ENCODE data around the gene CFAP74.
"Not testable (repeated sequence)": the region's sequence is repeated elsewhere in the genome, so short reads cannot be mapped to it uniquely, and the experiment has no call there.

Gene CFAP74

DNA sequence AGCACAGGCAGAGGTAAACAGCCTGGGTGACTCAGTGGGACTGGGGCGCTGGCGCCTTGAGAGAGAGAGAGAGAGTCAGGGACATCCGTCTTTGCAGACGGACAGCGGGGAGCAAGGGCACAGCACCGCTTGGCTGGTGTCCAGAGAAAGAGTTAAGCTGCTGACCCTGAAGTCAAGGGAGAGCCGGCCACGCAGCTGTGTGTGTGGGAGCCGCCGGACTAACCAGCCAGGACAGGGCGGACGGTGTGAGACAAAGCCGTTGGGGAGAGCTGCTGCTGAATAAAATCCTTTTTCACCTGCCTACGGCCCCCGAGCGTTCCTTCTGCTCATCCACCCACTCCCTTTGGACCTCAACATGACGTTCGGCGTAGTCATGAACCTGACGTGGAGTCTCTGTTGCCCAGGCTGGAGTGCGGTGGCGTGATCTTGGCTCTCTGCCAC lies 14.5 kb downstream of the CFAP74 start:
- H3K9ac ChIP-seq (ENCODE audit: low read length), result no peak overlapping the region
- H3K27me3 ChIP-seq (ENCODE audit: control insufficient read depth in 1 of 2, insufficient read depth in 2 of 2, low read length in 2 of 2), result peaks cover 0 to 8% of the 10 kb centered on the region in 2 donors
- no peak overlapping the region for H3K4me3 ChIP-seq (ENCODE audit: low read depth in 1 of 2, low read length in 2 of 2)
- H3K27ac ChIP-seq (ENCODE audit: low read depth, low read length), result no peak overlapping the region
- no peaks in the 10 kb centered on the region for H3K4me1 ChIP-seq (ENCODE audit: insufficient read depth, low read length)
- no peaks in the 10 kb centered on the region for H3K36me3 ChIP-seq (ENCODE audit: insufficient read depth, low read length)
- no peaks in the 10 kb centered on the region for H3K9me3 ChIP-seq (ENCODE audit: low read length)

DNA sequence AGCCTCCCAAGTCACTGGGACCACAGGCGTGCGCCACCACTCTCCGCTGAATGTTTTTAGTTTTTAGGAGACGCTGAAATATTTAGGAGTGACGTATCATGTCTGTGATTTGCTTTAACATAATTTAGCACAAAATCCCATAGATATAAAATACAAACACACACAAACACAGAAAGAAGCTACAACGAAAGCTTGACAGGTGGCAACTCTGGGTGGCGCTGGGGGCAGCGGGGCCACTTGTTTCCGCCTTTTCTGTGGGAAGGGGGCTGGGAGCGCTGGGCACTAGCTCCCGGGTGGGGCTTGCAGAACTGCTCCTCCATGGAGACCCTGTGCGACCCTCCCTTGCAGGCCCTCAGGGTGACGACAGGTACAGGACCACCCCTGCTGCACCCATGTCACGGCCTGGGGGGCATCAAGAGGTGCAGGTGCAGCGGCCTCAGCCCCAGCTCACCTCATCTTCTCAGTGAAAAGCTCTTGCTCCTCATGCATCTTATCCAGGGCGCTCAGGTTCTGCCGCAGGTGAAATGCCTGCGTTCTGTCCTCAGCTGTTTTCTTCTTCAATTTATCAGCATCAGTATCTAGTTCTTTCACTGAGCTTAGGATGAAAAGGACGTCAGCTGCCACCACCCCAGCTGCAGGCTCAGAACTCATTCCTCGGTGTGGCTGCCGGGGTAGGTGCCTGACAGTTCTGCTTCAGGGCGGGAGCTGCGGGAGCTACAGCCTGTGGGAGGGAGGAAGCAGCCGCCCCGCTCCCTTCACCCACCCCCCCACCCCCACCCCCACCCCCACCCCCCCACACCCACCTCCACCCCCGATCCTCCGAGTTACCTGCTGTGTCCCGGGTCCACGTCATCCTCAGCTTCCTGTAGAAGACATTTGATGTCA lies 15.3 kb downstream of the CFAP74 start:
- H3K9me3 ChIP-seq (ENCODE audit: low read length), result no peaks in the 10 kb centered on the region
- H3K4me1 ChIP-seq (ENCODE audit: insufficient read depth, low read length), result no peaks in the 10 kb centered on the region
- no peak overlapping the region for H3K4me3 ChIP-seq (ENCODE audit: low read depth in 1 of 2, low read length in 2 of 2)
- H3K36me3 ChIP-seq (ENCODE audit: insufficient read depth, low read length), result no peaks in the 10 kb centered on the region
- H3K27ac ChIP-seq (ENCODE audit: low read depth, low read length), result no peak overlapping the region
- H3K9ac ChIP-seq (ENCODE audit: low read length), result no peak overlapping the region
- peaks cover 0 to 8% of the 10 kb centered on the region in 2 donors for H3K27me3 ChIP-seq (ENCODE audit: control insufficient read depth in 1 of 2, insufficient read depth in 2 of 2, low read length in 2 of 2)

DNA sequence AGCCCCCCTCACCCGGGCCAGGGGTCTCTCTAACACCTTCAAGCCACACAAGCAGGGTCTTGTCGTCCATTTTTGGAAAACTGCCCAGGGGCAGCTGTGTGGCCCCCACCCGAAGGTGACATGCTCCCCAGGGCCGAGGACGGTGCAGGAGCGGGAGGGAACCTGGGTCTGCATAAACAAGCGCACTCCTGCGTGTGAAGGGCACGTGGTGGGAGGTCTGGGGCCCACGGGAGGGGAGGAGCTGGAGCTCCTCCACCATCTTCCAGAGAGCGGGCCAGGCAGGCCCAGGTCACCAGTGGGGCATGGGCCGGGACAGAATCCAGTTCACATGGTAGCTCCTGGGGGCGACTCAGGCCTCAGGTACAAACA lies 16.5 kb downstream of the CFAP74 start:
- H3K27ac ChIP-seq (ENCODE audit: low read depth, low read length), result no peak overlapping the region
- H3K27me3 ChIP-seq (ENCODE audit: control insufficient read depth in 1 of 2, insufficient read depth in 2 of 2, low read length in 2 of 2), result peaks cover 0 to 8% of the 10 kb centered on the region in 2 donors
- H3K9me3 ChIP-seq (ENCODE audit: low read length), result no peaks in the 10 kb centered on the region
- H3K9ac ChIP-seq (ENCODE audit: low read length), result no peak overlapping the region
- H3K4me1 ChIP-seq (ENCODE audit: insufficient read depth, low read length), result no peaks in the 10 kb centered on the region
- no peaks in the 10 kb centered on the region for H3K36me3 ChIP-seq (ENCODE audit: insufficient read depth, low read length)
- H3K4me3 ChIP-seq (ENCODE audit: low read depth in 1 of 2, low read length in 2 of 2), result no peak overlapping the region

DNA sequence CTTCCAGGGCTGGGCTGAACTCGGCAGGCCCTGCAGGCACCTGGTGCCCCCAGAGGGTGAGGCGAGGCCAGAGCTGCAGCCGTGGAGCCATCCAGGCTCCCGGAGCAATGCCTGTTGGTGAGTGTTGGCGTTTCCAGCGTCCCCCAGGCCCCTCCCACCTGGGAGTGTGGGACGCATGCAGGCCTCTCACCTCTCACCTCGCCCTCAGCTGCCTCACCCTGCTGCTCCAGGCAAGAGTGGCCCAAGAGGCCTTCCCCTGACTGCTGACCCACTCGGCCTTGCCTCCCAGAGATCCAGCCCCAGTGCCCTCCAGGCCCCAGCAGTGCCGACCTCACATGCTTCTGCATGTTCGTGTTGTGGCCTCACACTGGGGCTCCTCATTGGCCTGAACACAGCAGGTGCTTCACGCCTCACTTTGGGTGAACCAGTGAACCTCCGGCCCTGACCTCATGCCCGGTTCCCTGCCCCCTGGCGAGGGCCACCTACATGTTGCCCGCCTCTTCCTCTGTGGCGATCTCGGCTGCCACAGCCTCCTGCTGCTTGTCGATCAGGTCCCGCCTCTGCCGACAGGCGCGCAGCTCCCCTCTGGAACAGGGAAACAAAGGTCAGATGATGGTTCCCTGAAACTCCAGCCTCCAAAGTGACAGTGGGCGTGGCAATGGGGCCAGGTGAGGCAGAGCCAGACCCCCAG lies 17.0 kb downstream of the CFAP74 start:
- no peak overlapping the region for H3K4me3 ChIP-seq (ENCODE audit: low read depth in 1 of 2, low read length in 2 of 2)
- H3K27me3 ChIP-seq (ENCODE audit: control insufficient read depth in 1 of 2, insufficient read depth in 2 of 2, low read length in 2 of 2), result peaks cover 0 to 8% of the 10 kb centered on the region in 2 donors
- H3K4me1 ChIP-seq (ENCODE audit: insufficient read depth, low read length), result no peaks in the 10 kb centered on the region
- no peaks in the 10 kb centered on the region for H3K36me3 ChIP-seq (ENCODE audit: insufficient read depth, low read length)
- no peak overlapping the region for H3K27ac ChIP-seq (ENCODE audit: low read depth, low read length)
- H3K9ac ChIP-seq (ENCODE audit: low read length), result no peak overlapping the region
- H3K9me3 ChIP-seq (ENCODE audit: low read length), result no peaks in the 10 kb centered on the region

DNA sequence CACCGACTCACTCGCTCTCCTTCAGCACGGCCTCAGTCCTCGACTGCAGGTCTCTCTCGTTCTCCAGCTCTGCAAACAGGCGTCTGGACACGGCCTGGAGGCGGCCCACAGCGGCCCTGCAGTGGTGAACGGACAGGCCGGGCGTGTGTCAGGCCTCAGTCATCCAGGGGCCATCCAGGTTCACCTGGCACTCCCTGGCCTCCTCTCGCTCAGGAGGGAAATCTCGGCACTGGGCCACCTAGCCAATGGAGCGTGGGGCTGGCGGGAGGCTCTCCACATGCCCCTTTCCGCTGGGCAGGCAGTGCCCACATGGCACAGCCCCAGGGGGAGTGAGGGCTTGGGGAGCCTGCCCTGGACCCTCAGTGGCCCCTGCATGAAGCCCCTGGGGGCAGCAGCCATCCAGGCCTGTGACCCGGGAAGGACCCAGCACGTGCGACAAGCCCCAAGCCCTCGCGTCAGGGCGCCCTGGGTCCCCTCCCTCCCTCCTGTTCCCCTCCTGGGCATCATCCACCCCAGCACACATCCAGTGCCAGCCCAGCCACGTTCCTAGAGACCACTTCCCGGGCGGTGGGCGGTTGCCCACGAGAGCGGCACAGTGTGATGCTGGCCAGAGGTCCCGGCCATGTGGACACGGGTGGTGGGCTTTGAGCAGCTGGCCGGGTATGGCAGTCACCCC lies 18.1 kb downstream of the CFAP74 start:
- no peaks in the 10 kb centered on the region for H3K36me3 ChIP-seq (ENCODE audit: insufficient read depth, low read length)
- H3K9ac ChIP-seq (ENCODE audit: low read length), result no peak overlapping the region
- H3K9me3 ChIP-seq (ENCODE audit: low read length), result no peaks in the 10 kb centered on the region
- H3K27me3 ChIP-seq (ENCODE audit: control insufficient read depth in 1 of 2, insufficient read depth in 2 of 2, low read length in 2 of 2), result peaks cover 0 to 8% of the 10 kb centered on the region in 2 donors
- no peaks in the 10 kb centered on the region for H3K4me1 ChIP-seq (ENCODE audit: insufficient read depth, low read length)
- H3K27ac ChIP-seq (ENCODE audit: low read depth, low read length), result no peak overlapping the region
- H3K4me3 ChIP-seq (ENCODE audit: low read depth in 1 of 2, low read length in 2 of 2), result no peak overlapping the region

- peaks cover 0 to 8% of the 10 kb centered on the region in 2 donors for H3K27me3 ChIP-seq (ENCODE audit: control insufficient read depth in 1 of 2, insufficient read depth in 2 of 2, low read length in 2 of 2)
- H3K9me3 ChIP-seq (ENCODE audit: low read length), result no peaks in the 10 kb centered on the region
- H3K27ac ChIP-seq (ENCODE audit: low read depth, low read length), result no peak overlapping the region
- no peaks in the 10 kb centered on the region for H3K4me1 ChIP-seq (ENCODE audit: insufficient read depth, low read length)
- H3K36me3 ChIP-seq (ENCODE audit: insufficient read depth, low read length), result no peaks in the 10 kb centered on the region
- no peak overlapping the region for H3K4me3 ChIP-seq (ENCODE audit: low read depth in 1 of 2, low read length in 2 of 2)
- H3K9ac ChIP-seq (ENCODE audit: low read length), result no peak overlapping the region
These were observed 19.0 kb downstream of the CFAP74 start for GRCh38 chr1:1984560-1985070.

- Histone ChIP-seq H3K9me3 (ENCODE audit: low read length) (no peaks in the 10 kb centered on the region), H3K4me3 (ENCODE audit: low read depth in 1 of 2, low read length in 2 of 2) (no peak overlapping the region), H3K27ac (ENCODE audit: low read depth, low read length) (no peak overlapping the region), H3K27me3 (ENCODE audit: control insufficient read depth in 1 of 2, insufficient read depth in 2 of 2, low read length in 2 of 2) (peaks cover 0 to 3% of the 10 kb centered on the region in 2 donors), H3K36me3 (ENCODE audit: insufficient read depth, low read length) (no peaks in the 10 kb centered on the region), H3K4me1 (ENCODE audit: insufficient read depth, low read length) (no peaks in the 10 kb centered on the region), H3K9ac (ENCODE audit: low read length) (no peak overlapping the region)
These were observed 21.0 kb downstream of the CFAP74 start for GRCh38 chr1:1982379-1983232.

DNA sequence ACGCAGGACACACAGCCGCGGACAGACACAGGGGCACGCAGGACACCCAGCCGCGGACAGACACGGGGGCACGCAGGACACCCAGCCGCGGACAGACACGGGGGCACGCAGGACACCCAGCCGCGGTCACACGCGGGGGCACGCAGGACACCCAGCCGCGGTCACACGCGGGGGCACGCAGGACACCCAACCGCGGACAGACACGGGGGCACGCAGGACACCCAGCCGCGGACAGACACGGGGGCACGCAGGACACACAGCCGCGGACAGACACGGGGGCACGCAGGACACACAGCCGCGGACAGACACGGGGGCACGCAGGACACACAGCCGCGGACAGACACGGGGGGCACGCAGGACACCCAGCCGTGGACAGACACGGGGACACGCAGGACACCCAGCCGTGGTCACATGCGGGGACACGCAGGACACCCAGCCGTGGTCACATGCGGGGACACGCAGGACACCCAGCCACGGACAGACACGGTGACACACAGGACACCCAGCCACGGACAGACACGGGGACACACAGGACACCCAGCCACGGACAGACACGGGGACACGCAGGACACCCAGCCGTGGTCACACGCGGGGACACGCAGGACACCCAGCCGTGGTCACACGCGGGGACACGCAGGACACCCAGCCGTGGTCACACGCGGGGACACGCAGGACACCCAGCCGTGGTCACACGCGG lies 21.8 kb downstream of the CFAP74 start:
- H3K36me3 ChIP-seq (ENCODE audit: insufficient read depth, low read length); H3K4me3 ChIP-seq (ENCODE audit: low read depth in 1 of 2, low read length in 2 of 2); H3K4me1 ChIP-seq (ENCODE audit: insufficient read depth, low read length); H3K9me3 ChIP-seq (ENCODE audit: low read length); H3K27ac ChIP-seq (ENCODE audit: low read depth, low read length); H3K27me3 ChIP-seq (ENCODE audit: control insufficient read depth in 1 of 2, insufficient read depth in 2 of 2, low read length in 2 of 2); H3K9ac ChIP-seq (ENCODE audit: low read length): not testable (repeated sequence)

- no peak overlapping the region for H3K4me3 ChIP-seq (ENCODE audit: low read depth in 1 of 2, low read length in 2 of 2)
- H3K4me1 ChIP-seq (ENCODE audit: insufficient read depth, low read length), result no peaks in the 10 kb centered on the region
These were observed 22.5 kb downstream of the CFAP74 start for GRCh38 chr1:1981142-1981500.

DNA sequence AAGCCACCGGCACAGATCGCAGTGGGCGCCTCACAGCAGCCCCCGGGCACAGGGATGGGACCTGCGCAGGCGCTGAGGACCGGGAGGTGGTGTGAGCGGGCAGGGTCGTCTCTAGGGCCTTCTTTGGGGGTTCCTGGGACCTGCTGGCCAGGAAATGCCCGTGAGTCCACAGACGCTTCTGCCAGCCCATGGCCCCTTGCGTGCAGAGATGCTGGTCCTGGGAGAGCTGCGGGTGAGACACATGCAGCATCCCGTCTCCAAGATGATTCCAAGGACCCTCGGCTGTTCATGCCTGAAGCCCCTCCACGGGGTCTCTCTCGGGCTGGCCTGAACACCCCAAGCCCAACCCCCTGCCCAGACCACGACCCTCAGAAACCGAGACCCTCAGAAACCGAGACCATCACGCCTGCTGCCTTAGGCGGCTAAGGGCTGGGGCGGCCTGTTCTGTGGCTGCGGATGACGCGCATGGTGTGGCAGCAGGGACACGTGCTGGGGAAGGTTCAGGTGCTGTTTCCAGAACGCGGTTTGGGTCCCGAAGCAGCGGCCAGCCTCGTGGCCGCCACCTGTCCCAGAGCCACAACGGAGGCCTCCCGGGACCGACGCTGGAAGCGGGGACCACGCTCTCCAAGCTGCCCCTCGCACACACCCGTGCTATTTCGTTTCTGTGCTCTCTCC lies 23.0 kb downstream of the CFAP74 start:
- H3K27ac ChIP-seq (ENCODE audit: low read depth, low read length), result no peak overlapping the region
- H3K9ac ChIP-seq (ENCODE audit: low read length), result no peak overlapping the region
- no peaks in the 10 kb centered on the region for H3K36me3 ChIP-seq (ENCODE audit: insufficient read depth, low read length)
- H3K27me3 ChIP-seq (ENCODE audit: control insufficient read depth in 1 of 2, insufficient read depth in 2 of 2, low read length in 2 of 2), result peaks cover 0 to 3% of the 10 kb centered on the region in 2 donors
- H3K4me1 ChIP-seq (ENCODE audit: insufficient read depth, low read length), result no peaks in the 10 kb centered on the region
- H3K9me3 ChIP-seq (ENCODE audit: low read length), result no peaks in the 10 kb centered on the region
- H3K4me3 ChIP-seq (ENCODE audit: low read depth in 1 of 2, low read length in 2 of 2), result no peak overlapping the region

More at GRCh38 chr1:1981142-1981500, 22.5 kb downstream of the CFAP74 start:
- Histone ChIP-seq H3K9ac (ENCODE audit: low read length) (no peak overlapping the region), H3K36me3 (ENCODE audit: insufficient read depth, low read length) (no peaks in the 10 kb centered on the region), H3K27ac (ENCODE audit: low read depth, low read length) (no peak overlapping the region), H3K9me3 (ENCODE audit: low read length) (no peaks in the 10 kb centered on the region), H3K27me3 (ENCODE audit: control insufficient read depth in 1 of 2, insufficient read depth in 2 of 2, low read length in 2 of 2) (peaks cover 0 to 3% of the 10 kb centered on the region in 2 donors)
